Loucy (cell line): ENCODE measurements around the gene CNOT8.

Experiments
- H2AFZ ChIP-seq: fragments of 200-600 bp; sonication (generic); 2 replicates; pipeline ENCODE4 v1.6.0; 2016; ENCODE audit warnings: antibody characterized with exemption, mild to moderate bottlenecking, low read length, moderate library complexity
- H3F3A ChIP-seq: fragments of 200-600 bp; 2 replicates; pipeline ENCODE4 v1.6.0; 2016; ENCODE audit warnings: antibody characterized with exemption, low read depth, mild to moderate bottlenecking
- H3K27me3 ChIP-seq: fragments of 200-600 bp; sonication (generic); 2 replicates; pipeline ENCODE4 v1.6.1; 2014; ENCODE audit warnings: low read length, mild to moderate bottlenecking; ENCODE audit not compliant: insufficient read depth, poor library complexity, severe bottlenecking
- H3K36me3 ChIP-seq: fragments of 200-600 bp; sonication (generic); 2 replicates; pipeline ENCODE4 v1.6.1; 2016; ENCODE audit warnings: low read length; ENCODE audit not compliant: insufficient read depth
- H3K4me1 ChIP-seq: fragments of 200-600 bp; sonication (generic); 2 replicates; pipeline ENCODE4 v1.5.1; 2014; ENCODE audit warnings: low read length, mild to moderate bottlenecking; ENCODE audit not compliant: insufficient read depth, poor library complexity, severe bottlenecking
- H3K4me2 ChIP-seq: fragments of 200-600 bp; sonication (generic); 2 replicates; pipeline ENCODE4 v1.6.0; 2014; ENCODE audit warnings: antibody characterized with exemption, low read length, low read depth, mild to moderate bottlenecking; ENCODE audit not compliant: poor library complexity, severe bottlenecking
- H3K4me3 ChIP-seq: fragments of 200-600 bp; sonication (generic); 2 replicates; pipeline ENCODE4 v1.5.1; 2014; ENCODE audit warnings: low read length, mild to moderate bottlenecking, mixed read lengths; ENCODE audit not compliant: poor library complexity, severe bottlenecking
- H3K79me2 ChIP-seq: fragments of 200-600 bp; sonication (generic); 2 replicates; pipeline ENCODE4 v1.6.1; 2014; ENCODE audit warnings: low read length; ENCODE audit not compliant: insufficient read depth
- H3K9ac ChIP-seq: fragments of 200-600 bp; sonication (generic); 2 replicates; pipeline ENCODE4 v1.6.0; 2014; ENCODE audit warnings: mild to moderate bottlenecking, low read depth, low read length, moderate library complexity; ENCODE audit not compliant: poor library complexity, severe bottlenecking
- H3K9me2 ChIP-seq: fragments of 200-600 bp; sonication (generic); replicated peaks from 2 replicates; pipeline ENCODE4 v1.6.1; 2016; ENCODE audit warnings: low read depth, low read length, mixed read lengths
- H3K9me3 ChIP-seq: fragments of 200-600 bp; sonication (generic); 2 replicates; pipeline ENCODE4 v1.6.1; 2014; ENCODE audit warnings: mild to moderate bottlenecking, antibody characterized with exemption, low read length, low read depth; ENCODE audit not compliant: insufficient read depth
- H4K20me1 ChIP-seq: fragments of 200-600 bp; sonication (generic); 2 replicates; pipeline ENCODE4 v1.6.0; 2014; ENCODE audit warnings: antibody characterized with exemption, low read length, mild to moderate bottlenecking; ENCODE audit not compliant: insufficient read depth, poor library complexity, severe bottlenecking
- EZH2phosphoT487 ChIP-seq: fragments of 200-600 bp; IDR thresholded peaks from 2 replicates; pipeline ENCODE4 v1.6.1; 2018; ENCODE audit warnings: antibody characterized with exemption, mild to moderate bottlenecking, moderate library complexity, borderline replicate concordance
- TF ChIP-seq, protein P1 (sequence below): fragments of 200-600 bp; sonication (generic); conservative IDR thresholded peaks from 2 replicates; pipeline ENCODE4 v1.5.1; 2014; ENCODE audit warnings: mild to moderate bottlenecking, antibody characterized with exemption, low read length

The CNOT8 gene

DNA sequence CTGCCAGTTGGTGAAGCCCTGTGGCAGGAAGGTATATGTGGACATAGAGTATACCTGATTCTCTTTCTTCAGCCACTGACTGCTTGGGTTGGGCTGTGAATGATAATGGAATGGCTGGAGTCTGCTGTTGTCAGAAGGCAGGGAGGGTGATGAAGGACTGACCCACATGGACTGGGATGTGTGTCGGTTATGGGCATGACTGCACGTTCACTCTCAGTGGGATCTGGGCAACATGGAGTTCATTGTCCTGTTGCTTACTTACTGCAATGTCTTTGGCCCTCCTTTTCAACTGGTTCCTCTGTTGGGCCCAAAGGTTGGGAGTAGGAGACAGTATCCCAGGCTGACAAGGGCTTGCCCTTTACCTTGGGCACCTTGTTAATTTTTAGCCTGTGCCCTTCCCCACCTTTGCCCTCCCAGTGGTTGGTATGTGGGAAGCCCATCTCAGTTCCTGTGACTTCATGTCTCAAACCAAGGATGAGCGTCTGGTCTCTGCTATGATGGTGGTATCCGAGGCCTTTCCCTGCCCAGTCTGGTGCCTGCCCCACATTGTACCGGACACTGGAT is 42.7 kb upstream of the CNOT8 start:
- H3K4me2 ChIP-seq: no peak overlapping the region
- H4K20me1 ChIP-seq: no peaks in the 10 kb centered on the region
- H3K9ac ChIP-seq: no peak overlapping the region
- H3K4me3 ChIP-seq: no peak overlapping the region
- H3K36me3 ChIP-seq: peaks cover 53% of the 10 kb centered on the region; the same call in 1 of the 2 replicates
- no peaks in the 10 kb centered on the region for H3K9me2 ChIP-seq
- no peaks in the 10 kb centered on the region for H3K9me3 ChIP-seq
- TF ChIP-seq, protein P1, sequence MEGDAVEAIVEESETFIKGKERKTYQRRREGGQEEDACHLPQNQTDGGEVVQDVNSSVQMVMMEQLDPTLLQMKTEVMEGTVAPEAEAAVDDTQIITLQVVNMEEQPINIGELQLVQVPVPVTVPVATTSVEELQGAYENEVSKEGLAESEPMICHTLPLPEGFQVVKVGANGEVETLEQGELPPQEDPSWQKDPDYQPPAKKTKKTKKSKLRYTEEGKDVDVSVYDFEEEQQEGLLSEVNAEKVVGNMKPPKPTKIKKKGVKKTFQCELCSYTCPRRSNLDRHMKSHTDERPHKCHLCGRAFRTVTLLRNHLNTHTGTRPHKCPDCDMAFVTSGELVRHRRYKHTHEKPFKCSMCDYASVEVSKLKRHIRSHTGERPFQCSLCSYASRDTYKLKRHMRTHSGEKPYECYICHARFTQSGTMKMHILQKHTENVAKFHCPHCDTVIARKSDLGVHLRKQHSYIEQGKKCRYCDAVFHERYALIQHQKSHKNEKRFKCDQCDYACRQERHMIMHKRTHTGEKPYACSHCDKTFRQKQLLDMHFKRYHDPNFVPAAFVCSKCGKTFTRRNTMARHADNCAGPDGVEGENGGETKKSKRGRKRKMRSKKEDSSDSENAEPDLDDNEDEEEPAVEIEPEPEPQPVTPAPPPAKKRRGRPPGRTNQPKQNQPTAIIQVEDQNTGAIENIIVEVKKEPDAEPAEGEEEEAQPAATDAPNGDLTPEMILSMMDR: no peak
- no peak for TF ChIP-seq EZH2phosphoT487
- H2AFZ ChIP-seq: no peak overlapping the region
- H3K27me3 ChIP-seq: no peaks in the 10 kb centered on the region
- H3F3A ChIP-seq: no peaks in the 10 kb centered on the region
- no peaks in the 10 kb centered on the region for H3K4me1 ChIP-seq
- H3K79me2 ChIP-seq: no peaks in the 10 kb centered on the region

DNA sequence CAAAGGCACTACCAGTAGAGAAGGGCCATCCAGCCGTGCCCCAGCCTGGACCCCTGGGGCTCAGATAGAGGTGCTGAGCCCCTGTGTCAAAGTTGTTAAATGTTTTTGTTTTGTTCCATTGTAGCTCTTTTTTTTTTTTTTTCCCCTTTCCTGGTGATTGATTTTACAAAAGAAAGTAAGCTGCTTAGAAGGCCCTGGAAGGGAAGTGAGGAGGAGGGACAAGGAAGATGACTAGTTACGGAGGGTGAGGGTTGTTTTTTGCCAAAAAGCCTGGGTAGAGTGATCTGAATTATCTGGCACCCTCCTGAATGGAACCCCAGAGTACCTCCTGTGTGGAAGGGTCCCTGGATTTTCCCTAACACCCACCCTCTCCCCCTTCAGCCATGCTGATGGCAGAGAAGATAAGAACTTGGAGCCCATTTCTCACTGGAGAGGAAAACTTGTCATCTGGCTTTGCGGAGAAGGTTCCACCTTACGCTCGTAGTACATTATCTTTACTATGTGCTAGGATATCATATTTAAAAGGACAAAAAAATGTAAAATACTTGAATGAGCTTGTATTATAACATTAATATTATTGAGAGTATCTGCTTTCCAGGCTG is 41.4 kb upstream of the CNOT8 start:
- Histone ChIP-seq H3K4me3 (no peak overlapping the region), H3K4me2 (no peak overlapping the region), H3F3A (no peaks in the 10 kb centered on the region), H3K36me3 (peaks cover 41% of the 10 kb centered on the region; the same call in 1 of the 2 replicates), H3K9me2 (no peaks in the 10 kb centered on the region), H3K27me3 (no peaks in the 10 kb centered on the region), H3K4me1 (no peaks in the 10 kb centered on the region), H2AFZ (no peak overlapping the region), H3K79me2 (no peaks in the 10 kb centered on the region), H3K9me3 (no peaks in the 10 kb centered on the region), H3K9ac (no peak overlapping the region), H4K20me1 (no peaks in the 10 kb centered on the region)
- no peak for TF ChIP-seq EZH2phosphoT487
- TF ChIP-seq, protein P1: no peak

DNA sequence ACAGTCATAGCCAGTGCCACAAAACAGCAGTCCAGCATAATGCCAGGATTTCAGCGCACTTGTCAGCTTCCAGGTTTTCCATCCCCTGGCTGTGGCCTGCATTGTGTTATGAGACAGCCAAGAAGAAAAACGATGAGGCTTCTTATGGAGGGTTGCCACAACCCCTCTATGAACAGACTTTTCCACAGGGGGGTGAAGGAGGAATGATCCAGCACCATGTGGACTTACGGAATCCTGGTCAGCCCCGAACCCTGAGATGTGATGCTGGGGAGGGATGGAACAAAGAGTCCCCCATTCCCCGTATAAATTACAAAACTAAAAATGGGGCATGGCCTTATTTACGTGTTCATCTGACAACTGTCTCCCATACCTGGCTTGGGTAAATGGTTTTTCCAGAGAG is 40.6 kb upstream of the CNOT8 start:
- no peak overlapping the region for H3K4me2 ChIP-seq
- no peaks in the 10 kb centered on the region for H3K4me1 ChIP-seq
- no peak overlapping the region for H3K9ac ChIP-seq
- peaks cover 35% of the 10 kb centered on the region; the same call in 1 of the 2 replicates for H3K36me3 ChIP-seq
- H3K9me3 ChIP-seq: no peaks in the 10 kb centered on the region
- H3K4me3 ChIP-seq: no peak overlapping the region
- no peaks in the 10 kb centered on the region for H3K27me3 ChIP-seq
- no peaks in the 10 kb centered on the region for H3K9me2 ChIP-seq
- no peak overlapping the region for H2AFZ ChIP-seq
- H3K79me2 ChIP-seq: no peaks in the 10 kb centered on the region
- no peaks in the 10 kb centered on the region for H4K20me1 ChIP-seq
- no peaks in the 10 kb centered on the region for H3F3A ChIP-seq
- TF ChIP-seq, protein P1: no peak
- no peak for TF ChIP-seq EZH2phosphoT487
